Hematopoietic multipotent progenitor cell treated with erythropoietin and hydrocortisone succinate and interleukin-3 and kit ligand, for 15 days (in vitro differentiated cells): Measurements from ENCODE around the gene NUMB.
"Not testable (repeated sequence)": the region's sequence is repeated elsewhere in the genome, so short reads cannot be mapped to it uniquely, and the experiment has no call there.

ENCODE experiments used
- DNase-seq: peaks from one replicate; pipeline ENCODE4 v3.0.0-alpha.2; 2015; ENCODE audit warnings: low spot score

The NUMB gene

DNA sequence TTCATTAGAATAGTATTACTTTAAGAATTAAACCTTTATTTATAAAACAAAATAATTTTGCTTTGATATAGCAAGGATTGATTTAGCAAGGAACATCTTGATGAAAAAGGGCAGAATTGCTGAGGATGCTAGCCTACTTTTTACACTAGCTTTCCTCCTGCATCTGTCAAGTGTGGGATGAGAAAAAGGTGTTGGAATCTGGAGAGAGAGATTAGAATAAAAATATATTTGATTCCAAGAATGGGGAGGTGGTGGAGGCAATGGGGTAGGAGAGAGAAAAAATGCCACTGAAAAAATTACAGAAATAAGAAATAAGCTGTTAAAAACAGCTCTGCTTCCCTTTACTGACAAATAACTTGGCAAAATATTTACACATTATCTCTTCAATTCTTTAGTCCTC lies 98.9 kb downstream of the NUMB start:
- DNase-seq: no peak

GRCh38 chr14:73358187-73358586 lies 100.2 kb downstream of the NUMB start:
- no peak for DNase-seq

- DNase-seq: not testable (repeated sequence)
Observed at GRCh38 chr14:73349091-73349490, 109.3 kb downstream of the NUMB start.

DNA sequence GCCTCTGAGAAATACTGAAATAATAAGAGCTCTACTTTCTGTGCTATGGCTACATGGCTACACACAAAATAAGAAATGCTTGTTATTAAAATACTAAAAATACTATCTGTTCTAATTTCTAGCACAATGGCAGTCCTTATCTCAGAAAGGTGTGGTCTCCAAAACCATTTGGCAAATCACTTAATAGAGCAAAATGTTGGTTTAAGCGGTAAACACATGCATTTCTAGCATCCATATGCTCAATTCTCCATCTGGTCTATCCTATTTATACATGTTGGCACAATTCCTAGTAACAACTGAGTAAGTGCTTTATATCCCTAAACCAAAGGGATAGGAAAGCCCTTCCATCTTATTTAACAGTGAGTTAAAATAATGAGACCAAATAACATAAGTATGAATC lies 114.0 kb downstream of the NUMB start:
- no peak for DNase-seq

GRCh38 chr14:73342670-73343069 lies 115.7 kb downstream of the NUMB start:
- no peak for DNase-seq

GRCh38 chr14:73339846-73340595 lies 118.3 kb downstream of the NUMB start:
- DNase-seq: no peak

DNA sequence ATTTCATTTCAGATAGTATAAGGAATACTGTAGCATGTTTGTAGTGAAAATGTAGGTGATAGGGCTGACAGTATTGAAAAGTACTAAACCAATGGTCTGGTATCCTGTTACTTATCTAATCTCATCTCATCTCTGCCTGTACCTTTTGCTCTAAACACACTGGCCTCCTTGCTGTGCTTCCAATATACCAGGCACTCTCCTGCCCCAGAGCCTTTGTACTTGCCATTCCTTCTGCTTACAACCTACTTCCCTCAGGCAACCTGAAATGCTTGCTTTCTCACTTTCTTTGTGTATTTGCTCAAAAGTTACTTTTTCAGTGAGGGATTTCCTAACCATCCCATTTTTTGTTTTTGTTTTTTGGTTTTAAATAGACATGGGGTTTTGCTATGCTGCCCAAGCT lies 119.1 kb downstream of the NUMB start:
- DNase-seq: no peak

- DNase-seq: no peak
Observed at GRCh38 chr14:73338551-73338950, 119.8 kb downstream of the NUMB start.

- no peak for DNase-seq
Observed at GRCh38 chr14:73333031-73333430, 125.3 kb downstream of the NUMB start.

- DNase-seq: no peak
Observed at GRCh38 chr14:73325630-73326299, 132.6 kb downstream of the NUMB start.

DNA sequence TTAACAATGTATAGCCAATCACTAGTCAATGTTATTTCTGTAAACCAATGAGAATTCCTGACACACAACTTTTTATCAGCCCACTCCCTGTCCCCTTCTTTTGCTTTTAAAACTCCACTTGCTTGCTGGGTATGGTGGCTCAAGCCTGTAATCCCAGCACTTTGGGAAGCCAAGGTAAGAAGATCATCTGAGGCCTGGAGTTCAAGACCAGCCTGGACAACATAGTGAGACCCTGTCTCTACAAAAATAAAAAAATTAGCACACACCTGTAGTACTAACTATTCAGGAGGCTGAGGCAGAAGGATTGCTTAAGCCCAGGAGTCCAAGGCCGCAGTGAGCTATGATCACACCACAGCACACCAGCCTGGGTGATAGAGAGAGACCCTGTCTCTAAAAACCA lies 133.3 kb downstream of the NUMB start:
- DNase-seq: no peak

DNA sequence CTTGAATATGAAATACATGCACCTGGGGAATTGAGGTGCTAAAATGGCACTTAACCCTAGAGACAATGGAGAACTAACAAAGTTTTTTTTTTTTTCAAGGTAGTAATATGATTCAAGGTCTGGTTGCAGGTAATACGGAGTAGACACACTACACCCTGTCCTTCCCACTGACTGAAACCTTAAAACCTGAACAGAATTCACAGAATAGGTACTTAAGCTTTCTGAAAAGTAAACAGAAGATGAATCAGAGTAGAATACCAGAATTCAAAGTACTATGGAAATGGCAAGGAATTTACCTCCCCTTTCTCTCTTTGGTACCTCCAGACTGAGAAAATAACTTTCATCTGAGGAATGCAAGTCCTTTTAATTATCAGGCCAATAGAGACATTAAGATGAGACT lies 133.8 kb downstream of the NUMB start:
- no peak for DNase-seq

- no peak for DNase-seq
Observed at GRCh38 chr14:73323896-73324399, 134.4 kb downstream of the NUMB start.

DNA sequence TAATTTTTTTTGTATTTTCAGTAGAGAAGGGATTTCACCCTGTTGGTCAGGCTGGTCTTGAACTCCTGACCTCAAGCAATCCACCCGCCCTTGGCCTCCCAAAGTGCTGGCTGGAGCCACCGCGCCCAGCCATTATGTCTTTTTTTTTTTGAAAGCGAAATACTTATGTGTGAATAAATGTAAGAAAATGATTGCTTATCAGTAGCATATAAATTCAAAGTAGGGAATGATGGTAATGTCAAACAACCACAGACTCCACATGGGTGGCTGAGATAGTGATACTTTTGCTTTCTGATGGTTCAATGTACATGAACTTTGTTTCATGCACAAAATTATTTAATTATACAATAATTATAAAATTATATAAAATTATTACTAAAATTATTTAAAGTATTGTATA lies 145.2 kb downstream of the NUMB start:
- DNase-seq: no peak

DNA sequence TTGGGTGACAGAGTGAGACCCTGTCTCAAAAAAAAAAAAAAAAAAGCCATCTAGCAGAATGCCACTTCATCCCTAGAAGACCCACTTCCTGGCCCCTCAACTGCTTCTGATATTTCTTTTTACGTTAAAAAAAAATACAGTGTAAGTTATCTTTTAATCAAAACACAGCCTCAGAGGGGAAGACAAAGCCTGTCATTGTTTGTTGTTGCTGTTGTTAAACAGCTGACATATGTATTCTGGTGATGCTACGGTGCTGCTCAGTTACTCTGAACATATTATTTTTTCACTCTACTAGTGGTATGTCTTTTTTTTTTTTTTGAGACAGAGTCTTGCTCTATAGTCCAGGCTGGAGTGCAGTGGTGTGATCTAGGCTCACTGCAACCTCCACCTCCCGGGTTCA lies 145.7 kb downstream of the NUMB start:
- no peak for DNase-seq

DNA sequence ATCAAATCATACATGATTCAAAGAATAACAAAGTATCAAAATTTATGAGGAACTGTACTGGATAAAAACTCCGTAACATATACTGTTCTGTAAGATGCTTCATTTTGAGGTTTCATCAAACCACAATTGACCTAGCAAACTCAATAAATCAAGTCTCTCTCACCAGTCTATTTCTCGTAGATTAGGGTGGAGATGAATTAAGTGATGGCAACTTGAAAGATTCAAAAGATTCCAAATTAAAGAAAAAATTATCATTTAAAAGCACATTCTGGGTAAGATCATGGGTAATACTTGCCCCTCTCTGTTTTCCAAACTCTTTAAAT lies 146.7 kb downstream of the NUMB start:
- no peak for DNase-seq

GRCh38 chr14:73309207-73309606 lies 149.1 kb downstream of the NUMB start:
- DNase-seq: not testable (repeated sequence)

- no peak for DNase-seq
Observed at GRCh38 chr14:73307261-73307660, 151.1 kb downstream of the NUMB start.

DNA sequence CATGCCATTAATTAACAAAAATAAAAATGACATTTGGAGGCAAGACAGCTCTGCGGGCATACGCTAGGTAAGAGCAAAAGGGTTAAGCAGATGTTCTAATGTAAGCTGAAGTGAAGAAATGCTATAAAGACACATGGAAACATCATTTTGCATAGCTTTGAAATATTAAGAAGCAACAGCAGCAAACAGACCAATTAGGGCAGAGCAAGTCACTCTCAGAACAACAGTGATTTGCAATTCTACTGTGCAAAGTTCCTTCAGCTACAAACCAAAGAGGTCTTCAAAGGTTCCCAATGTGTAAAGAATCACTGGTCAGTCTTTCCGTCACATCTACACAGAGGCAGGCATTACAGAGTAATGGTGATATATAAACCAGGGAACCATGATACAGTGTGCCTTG lies 152.8 kb downstream of the NUMB start:
- no peak for DNase-seq

GRCh38 chr14:73295198-73295796 lies 163.0 kb downstream of the NUMB start:
- DNase-seq: peak; percentile 66

DNA sequence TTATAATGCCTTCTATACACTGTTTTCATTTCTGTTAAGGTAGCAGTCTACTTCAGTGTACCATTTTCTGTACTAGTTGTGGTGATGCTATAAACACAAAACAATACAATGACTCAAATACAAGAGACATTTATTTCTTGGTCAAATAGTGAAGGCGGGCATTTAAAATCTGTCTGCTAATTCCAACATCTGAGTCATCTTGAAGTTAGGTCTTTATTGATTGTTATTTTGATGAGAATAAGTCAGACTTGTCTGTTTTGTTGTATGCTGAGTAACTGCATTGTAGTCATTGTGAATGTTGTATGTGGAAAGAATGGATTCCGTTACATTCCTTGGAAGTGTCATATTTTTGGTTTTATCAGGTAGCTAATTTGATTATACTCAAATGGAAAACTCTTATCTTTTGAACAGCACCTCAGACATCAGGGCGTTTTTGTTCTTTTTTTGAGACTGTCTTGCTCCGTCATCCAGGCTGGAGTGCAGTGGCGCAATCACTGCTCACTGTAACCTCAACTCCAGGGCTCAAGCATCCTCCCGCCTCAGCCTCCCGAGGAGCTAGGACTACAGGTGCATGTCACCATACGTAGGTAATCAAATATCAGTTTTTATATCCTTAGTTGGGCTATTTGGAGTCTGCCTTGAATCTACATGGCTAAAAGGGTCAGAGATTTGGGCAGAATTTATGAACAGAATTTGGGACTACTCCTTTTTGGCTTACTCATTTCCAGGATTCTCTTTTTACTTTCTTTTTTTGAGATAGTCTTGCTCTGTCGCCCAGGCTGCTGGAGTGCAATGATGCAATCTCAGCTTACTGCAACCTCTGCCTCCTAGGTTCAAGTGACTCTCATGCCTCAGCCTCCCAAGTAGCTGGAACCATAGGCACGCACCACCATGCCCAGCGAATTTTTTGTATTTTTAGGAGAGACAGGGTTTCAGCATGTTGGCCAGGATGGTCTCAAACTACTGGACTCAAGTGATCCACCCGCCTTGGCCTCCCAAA lies 164.3 kb downstream of the NUMB start:
- no peak for DNase-seq

GRCh38 chr14:73290279-73290678 lies 168.1 kb downstream of the NUMB start:
- no peak for DNase-seq
